ENCODE data around the gene ZNF775.

The ZNF775 gene

DNA sequence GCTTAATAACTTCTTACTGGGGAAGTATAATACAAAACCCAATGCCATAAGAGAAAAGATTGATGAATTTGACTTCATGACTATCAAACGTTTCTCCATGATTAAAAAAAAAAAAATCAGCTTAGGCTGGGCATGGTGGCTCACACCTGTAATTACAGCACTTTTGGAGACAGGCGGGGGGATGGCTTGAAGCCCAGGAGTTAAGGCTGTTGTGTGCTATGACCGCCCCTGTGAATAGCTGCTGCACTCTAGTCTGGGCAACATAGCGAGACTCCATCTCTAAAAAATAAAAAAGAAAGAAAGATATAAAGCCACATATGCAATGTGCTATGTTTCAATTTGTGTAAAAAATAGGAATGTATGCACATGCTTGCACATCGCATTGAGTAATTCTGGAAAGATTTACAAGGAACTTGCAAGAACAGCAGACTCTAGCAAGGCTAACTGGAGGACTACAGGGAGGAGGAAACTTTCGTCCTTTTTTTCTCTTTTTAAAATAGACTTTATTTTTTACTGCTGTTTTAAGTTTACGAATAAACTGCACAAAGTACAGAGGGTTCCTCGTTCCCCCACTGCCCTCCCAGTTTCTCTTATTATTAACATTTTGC is 27.4 kb upstream of the ZNF775 start:
- DNase-seq, result no peak

DNA sequence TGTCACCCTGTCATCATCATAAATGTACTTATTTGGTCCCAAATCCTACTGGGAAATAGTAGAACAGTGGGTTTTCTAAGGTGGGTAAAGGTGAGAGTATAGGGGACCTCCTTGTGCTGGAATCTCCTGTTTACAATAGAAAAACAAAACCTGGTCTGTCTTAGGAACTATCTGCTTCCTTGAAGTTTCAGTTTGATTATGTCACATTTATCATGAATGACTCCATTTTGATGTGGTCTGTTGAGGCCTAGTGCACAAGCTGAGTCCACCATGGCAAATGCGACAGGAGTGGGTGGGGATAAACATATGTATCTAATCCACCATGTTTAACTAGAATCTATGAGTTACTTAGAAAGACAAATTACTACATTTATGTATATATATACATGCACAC is 23.5 kb upstream of the ZNF775 start:
- DNase-seq, result no peak

DNA sequence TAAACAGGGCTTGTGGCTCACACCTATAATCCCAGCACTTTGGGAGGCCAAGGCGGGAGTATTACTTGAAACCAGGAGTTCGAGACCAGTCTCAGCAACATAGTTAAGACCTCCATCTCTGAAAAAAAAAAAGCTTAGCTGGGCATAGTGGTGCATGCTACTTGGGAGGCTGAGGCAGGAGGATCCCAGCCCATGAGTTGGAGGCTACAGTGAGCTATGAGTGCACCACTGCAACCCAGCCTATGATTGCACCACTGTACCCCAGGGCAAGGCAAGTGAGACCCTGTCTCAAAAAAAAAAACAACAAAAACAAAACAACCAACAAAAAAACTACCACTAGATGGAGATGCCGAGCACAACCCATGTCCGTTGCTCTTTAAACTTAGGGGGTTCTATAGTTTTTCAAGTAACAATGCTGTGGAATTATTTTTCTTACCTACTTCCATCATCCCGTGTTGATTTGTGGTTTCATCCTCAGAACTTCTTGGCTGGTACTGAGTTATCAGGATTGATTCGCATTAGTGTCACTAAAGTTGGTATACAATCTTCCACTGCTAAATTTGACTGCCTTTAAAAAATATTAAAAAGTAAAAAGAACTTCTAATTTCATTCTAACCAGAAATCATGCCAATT is 22.7 kb upstream of the ZNF775 start:
- peak; percentile 26 for DNase-seq

DNA sequence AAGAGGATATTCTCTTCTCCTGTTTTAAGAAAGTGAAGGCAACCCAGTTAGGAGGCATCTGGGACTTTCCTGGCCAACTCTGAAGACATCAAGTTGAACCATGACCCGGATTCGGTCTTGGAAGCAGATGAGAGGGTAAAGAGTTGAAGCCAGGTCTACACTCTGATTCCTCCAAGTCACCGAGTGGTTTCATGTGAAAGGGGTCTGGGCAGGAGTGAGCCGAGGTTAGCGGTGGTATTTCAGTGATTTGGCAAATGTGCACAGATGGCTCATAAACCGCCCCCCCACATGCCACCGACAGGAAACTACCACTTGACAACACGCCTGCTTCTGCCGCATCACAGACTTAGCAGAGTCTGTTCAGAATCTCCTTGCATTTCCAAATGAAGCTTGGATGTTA is 21.9 kb upstream of the ZNF775 start:
- DNase-seq, result no peak

DNA sequence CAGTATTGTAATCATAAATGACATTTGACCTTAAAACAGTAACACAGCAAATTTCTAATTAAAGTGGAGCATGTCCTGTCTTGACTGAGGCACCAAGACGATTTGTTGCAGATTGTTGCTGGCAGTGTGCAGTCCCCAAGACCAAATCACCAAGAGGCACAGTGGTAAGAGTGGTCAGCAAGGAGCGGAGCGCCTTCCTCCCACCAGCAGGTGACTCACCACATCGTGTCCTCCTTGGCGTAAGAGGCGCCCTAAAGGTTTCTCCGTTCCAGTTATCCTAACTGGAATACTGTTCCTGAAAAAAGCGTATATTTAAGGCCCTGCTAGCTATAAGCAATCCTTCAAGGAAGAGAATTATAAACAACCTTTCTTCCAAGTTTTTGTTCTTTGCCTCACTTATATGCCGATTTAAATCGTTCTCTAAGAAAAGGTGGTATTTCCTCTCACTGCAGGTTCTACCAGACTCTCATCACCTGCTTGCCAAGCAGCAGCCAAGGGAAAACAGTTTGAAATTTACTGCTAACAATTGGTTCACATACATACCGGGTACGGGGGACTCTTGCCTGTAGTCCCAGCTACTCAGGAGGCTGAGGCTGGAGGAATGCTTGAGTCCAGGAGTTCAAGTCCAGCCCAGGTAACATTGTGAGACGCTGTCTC is 21.2 kb upstream of the ZNF775 start:
- DNase-seq, result no peak

DNA sequence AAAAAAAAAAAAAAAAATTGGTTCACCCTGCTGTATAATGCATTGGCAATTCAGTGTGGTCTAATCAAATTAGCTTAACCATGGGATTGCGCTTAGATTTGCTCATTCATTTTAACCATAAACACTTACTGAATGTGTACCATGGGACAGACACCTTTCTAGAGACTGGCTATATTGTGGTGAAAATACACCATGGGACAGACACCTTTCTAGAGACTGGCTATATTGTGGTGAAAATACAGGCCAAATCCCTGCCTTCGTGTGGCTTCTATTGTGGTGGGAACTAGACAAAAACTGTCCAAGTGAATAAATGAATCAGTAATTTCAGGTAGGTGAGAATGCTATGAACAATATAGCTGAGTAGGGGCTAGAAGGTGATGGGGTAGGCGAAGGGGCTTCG is 20.7 kb upstream of the ZNF775 start:
- DNase-seq, result no peak

DNA sequence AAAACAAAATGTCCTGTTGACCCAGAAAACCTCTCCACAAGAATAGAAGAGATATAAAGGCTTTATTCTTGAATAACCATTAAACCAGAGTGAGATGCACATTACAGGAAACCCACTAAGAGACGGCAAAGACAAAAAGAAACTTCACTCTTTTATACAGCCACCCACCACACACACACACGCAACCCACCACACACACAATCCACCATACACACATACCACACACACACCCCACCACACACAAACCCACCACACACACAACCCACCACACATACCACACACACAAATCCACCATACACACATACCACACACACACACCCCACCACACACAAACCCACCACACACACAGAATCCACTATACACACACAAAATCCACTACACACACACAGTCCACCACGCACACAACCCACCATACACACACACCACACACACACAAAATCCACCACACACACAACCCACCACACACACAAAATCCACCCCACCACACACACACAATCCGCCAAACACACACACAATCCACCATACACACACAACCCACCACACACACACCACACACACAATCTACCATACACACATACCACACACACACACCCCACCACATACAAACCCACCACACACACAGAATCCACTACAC is 20.0 kb upstream of the ZNF775 start:
- no peak for DNase-seq

DNA sequence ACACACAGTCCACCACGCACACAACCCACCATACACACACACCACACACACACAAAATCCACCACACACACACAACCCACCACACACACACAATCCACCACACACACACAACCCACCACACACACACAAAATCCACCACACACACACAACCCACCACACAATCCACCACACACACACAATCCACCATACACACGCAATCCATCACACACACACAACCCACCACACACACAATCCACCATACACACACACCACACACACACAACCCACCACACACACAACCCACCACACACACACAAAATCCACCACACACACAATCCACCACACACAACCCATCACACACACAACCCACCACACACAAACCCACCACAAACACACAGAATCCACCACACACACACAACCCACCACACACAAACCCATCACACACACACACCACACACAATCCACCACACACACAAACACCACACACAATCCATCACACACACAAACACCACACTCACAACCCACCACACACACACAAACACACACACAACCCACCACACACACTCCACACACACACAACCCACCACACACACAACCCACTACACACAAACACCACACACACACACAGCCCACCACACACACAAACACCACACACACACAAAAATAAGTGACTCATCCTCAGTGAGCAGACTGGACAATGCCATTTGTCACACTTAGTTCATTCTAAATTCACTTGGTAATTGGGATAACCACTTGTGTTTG is 19.3 kb upstream of the ZNF775 start:
- no peak for DNase-seq

DNA sequence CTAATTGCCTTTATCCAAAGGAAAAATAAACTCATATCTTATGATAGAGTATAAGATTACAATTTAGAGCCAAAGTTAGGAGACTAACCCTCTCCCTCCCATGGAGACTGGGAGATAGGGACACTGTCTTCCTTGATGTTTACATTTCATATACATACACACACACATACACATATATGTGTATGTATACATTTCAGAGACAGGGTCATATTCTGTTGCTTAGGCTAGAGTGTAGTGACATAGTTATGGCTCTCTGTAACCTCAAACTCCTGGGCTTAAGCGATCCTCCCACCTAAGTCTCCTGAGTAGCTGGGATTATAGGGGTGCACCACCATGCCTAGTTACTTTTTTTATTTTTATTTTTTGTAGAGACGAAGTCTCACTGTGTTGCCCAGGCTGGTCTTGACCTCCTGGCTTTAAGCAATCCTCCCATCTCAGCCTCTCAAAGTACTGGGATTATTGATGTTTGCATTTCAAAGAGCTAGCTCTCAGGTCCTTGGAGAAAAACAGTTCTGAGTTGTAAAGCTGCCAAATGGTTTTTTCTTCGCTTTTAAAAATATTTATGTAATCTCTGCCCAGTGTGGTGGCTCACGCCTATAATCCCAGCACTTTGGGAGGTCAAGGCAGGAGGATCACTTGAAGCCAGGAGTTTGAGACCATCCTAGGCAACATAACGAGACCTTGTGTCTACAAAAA is 18.6 kb upstream of the ZNF775 start:
- DNase-seq, result no peak

DNA sequence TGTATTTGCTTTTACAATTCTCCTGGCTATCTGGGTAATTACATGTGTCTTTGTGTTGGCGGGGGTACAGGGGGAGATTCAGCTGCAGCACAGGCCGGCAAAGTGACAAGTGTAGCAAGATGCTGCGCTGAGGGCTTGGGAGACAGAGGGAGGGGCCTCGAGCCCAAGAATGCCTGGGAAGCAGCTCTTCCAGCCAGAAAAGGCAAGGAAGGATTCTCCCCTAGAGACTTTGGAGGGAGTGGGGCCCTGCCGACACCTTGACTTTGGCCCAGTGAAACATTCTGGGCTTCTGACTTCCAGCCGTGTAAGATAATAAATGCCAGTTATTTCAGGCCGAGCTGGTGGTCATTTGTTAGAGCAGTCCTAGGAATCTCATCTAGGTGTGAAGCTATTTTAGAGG is 17.7 kb upstream of the ZNF775 start:
- DNase-seq, result no peak

DNA sequence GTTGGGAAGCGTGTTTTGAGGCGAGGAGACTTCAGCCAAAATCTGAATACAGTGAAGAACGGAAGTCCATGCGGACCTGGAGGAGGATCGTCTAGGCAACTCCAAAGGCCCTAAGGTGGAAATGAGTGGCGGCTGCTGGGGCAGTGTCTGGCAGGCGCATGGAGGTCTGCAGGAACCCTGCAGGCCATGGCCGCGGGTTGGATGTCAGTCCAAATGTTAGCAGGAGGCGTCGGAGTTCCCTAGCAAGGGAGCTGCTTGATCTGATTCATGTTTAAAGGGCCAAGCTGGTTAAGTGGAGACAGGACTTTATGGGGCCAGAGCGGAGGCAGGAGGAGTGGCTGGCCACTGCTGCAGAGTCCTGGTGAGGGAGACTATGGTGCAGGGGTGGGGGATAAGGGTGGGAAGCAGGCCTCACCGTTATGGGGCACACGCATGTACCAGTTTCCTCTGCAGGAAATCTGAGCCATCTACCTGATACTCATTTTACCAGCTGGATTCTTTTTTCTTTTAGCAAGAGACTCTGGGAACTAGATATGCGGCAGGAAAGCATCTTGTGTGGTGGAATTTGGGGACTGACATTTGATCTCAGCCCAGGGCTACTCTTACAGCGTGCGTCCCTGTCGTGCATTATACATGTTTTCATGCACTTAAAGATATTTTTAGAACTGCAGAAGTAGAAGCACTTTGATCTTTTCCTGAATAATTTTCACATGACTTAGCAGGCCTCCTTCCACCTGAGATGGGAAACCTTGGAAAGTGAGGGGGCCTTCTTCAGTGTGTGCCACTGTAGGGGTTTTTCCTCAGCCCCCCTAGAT is 17.1 kb upstream of the ZNF775 start:
- no peak for DNase-seq

DNA sequence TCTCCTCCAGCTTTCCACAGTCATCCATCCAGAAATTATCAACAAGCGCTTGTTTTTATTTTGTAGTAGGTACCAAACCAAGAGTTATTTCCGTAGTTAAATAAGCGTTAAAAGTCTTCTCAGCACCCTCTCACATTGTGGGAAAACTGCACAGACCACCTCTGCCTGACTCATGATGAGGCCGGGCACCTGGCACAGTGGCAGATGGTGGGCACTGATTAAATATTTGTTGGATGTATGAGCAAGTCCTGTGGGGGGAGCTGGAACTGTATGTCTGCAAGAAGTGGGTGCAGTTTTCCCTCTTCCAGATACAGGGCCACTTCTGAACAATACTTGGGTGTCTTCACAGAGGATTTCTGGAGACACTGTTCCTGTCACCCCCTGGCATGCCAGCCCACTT is 15.8 kb upstream of the ZNF775 start:
- DNase-seq, result no peak

DNA sequence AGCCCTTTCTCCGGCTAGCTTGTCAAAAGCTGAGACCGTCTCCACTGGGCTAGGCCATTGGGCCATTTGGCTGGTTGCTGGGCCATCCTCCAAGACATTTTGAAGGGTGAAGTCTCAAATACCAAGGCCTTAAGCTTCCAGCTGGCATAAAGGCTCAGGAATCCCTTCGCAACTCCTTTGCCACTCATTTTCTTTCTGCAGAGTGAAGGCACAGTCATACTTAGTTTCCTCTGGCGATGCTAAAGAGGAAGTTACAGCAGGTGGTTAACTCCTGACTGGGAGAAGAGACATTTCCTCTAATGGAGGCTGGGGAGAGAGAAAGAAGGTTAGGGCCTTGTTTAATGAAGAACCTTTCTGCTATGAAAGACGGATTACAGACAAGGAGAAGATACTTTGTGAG is 15.3 kb upstream of the ZNF775 start:
- DNase-seq, result no peak

DNA sequence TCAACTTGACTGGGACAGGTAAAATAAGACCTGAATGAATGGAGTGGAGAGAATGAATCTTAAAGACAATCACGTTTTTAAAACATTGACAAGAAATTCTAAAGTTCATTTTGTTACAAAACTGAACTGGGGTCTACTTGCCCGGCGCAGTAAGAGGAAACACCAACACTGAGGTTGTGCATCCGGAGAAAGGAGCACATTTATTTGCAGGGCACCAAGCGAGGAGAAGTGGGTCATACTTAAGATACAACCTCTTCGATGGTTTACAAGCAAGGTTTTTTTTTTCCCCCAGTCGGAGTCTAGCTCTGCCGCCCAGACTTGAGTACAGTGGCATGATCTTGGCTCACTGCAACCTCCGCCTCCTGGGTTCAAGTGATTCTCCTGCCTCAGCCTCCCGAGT is 13.9 kb upstream of the ZNF775 start:
- DNase-seq, result no peak

DNA sequence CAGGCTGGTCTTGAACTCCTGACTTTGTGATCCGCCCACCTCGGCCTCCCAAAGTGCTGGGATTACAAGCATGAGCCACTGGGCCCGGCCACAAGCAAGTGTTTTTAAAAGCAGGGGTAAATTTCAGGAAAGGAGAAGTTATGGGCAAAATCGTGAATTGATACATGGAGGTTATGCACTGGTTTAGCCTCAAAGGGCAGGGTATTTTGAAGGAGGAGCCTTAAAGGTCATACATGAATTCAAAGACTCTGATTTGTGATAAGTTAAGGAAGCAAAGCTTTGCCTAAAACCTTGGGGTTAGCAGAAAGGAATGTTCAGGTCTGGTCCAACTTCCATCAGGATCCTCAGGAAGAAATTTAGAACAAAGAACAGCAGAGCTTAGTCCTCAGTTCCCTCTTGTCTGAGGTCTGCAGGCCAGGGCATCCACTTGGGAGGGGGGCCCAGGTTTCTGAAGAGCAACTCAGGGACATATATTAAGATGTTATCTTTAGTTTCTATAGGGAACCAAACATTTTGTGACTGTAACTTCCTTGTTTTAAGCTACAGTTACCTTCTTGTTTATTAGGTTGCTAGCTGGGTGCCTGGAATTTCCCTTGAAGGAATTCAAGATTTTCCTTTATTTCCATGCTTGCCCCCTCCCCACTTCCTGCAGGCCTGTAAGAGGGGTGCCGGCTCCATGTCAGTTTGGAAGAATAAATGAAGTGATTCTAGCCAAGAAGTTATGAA is 13.3 kb upstream of the ZNF775 start:
- DNase-seq, result no peak

DNA sequence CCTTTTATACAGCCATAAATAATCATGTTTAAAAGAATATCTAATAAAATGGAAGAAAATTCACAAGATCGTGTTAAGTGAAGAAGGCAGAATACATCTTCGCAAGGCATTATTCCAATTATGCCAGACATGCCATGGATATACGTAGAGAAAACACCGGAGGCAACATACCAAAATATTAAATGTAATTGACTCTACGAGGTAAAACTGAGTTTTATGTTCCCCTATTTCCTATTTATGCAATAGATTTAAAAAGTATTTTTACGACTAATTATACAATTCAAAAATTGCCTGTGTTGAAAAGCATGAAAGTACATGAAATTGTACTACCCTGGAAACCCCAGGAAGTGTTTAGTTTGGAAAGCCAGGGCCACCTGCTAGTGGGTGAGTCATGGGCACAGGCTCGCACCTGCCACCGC is 11.4 kb upstream of the ZNF775 start:
- no peak for DNase-seq

DNA sequence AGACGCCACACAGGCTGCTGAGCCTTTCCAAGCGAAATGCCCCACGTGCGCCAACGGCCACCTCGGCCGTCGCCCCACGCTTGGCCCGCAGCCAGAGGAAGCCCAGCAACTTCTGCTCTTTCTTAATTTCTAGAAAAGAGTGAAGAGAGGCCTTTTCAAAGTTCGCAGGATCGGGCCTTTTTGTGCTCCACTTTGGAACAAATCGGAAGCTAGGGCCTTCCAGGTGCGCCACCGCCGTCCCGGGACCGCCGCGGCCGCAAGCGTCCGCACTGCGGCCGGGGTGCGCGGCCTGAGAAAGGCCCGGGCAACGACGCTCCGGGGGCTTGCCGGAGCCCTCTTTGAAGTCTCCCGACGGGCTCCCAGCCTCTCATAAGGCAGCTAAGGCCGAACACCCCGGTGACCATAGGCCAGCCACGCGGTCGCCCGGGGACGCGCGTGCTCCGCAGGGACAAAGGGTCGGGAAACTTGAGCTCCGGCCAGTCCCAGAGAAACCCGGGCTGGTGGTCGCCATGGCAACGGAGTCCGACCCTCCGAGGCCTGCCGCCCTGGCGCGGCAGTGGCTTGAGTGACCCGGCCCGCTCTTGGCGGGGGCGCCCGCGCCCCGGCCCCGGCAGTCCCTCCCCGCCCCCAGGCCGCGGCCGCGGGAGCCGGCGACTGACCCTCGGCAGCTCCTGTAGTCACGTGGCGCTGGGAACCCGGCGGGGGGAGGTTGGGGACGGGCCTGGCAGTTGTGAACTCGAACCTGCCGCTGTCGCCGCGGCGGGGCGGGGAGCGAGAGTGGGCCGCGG is 10.8 kb upstream of the ZNF775 start, which contains the start of gene REPIN1:
TSS of gene REPIN1 (plus strand) at position 727 of the 788 bp plus-strand sequence. CDS start 890 bp downstream, outside the sequence.
- peak; percentile 82 for DNase-seq

DNA sequence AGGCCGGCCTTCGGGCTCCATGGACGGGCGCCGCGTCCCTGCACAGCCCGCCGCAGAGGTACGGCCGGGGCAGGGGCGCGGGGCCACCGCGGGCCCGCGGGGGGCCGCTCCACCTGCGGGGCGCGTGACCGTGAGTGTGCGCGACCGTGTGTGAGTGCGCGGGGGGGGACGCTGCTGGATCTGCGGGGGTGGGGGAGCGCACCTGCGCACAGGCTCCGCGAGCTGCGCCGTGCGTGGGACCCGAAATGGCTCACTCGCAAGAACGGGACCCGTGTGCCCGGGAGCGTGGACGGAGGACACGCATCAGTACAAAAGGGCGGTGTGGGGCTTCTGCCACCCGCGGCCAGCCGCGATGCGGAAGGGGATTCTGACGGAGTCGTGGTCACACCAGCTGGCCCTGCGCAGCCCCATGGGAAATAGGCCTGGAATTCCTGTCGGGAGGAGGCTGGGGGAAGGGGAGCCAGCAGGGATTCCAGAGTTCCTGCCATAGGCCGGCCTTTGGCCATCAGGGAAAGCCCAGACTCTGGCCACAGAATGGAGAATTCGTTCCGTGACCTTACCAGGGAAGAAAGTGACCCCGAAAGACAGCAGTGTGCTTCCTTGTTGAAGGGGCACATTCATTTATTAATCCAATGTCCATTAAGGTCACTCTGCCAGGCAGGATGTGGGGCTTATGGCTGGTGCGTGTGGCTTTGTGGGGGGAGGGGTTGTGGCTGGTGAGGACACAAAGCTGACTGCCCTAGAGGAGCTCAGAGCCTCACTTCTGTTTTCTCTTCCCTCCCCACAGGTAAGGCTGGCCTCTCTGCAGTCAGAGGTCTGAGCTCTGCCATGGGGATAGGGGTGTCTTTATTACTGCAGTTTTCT is 10.0 kb upstream of the ZNF775 start:
- DNase-seq, result peak; percentile 62

Measured in fibroblast of skin of right quadriceps (primary cell).